ENCODE measurements around the gene TSPAN18. TPM values are rescaled to one million over a fixed set of nuclear protein-coding genes. Genes with fewer than 3 reads are reported as not detected.

The TSPAN18 gene
- total and polyA plus RNA-seq, 10 of the 15 experiments (the other 5 are each of a cell fraction or from before 2014, with no cell fraction given): 0.02 to 0.77 (median 0.13) TPM; not detected in 1

DNA sequence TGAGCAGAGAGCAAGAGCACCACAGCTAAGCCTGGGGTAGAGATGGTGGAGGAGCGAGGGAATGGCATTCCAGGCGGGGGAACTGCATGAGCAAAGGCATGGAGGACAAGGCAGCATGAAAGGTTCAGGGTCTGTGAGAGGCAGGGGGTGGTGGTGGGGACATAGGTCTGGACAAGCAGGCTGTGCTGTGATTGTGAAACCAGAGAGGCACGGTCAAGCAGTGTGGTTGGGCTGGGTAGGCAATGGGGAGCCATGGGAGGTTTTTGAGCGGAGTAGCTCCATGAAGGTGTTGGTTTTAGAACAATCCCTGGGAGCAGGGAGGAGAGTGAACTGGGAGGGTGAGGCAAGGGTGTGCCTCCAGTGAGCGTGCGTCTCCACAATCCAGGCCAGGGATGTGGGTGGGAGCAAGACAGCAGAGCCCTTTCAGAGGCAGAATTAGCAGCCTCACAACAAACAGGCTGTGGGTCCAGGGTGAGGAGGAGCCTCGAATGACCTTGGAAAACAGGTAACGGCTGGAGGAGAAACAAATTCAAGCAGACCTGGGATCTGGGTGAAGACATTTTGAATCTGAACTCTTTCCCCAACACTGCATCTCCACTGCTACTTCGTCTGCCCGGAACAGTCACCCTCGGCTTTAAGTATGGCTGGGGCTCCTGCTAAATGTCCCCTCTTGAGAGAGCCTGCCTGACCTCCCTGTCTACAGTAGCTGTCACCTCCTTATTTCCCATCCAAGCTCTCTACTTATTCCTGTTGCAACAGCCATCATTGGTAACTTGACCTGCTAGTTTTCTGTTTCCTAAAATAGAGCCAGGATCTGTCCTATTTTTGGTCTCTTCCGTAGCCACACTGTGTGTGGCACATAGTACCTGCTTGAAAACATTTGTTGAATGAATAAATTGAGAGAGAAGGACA is 27.0 kb upstream of the TSPAN18 start:
- no peak for FAIRE-seq
- intact Hi-C loops (cut with micrococcal nuclease; ENCODE audit: unreplicated experiment) (no loop called here), in situ Hi-C loops (cut with MboI) (no loop called here)
- WGBS (ENCODE audit: insufficient coverage, insufficient replicate concordance, low lambda C conversion rate, missing lambda C conversion rate): 28% methylated on average over 12 of the region's 12 CpGs
- ATAC-seq: no peak
- no peak for DNase-seq (ENCODE audit: low read depth, low spot score)
- CTCF ChIA-PET: no interaction called here
- RAD21 ChIA-PET (ENCODE audit: unreplicated experiment): no interaction called here
- no peaks in the 10 kb centered on the region for H3K79me2 ChIP-seq (ENCODE audit: control insufficient read depth, insufficient read depth, low read length)
- H2AFZ ChIP-seq (ENCODE audit: control insufficient read depth, low read depth, low read length): no peak overlapping the region
- no peak overlapping the region for H3K4me2 ChIP-seq (ENCODE audit: control insufficient read depth, insufficient read depth)
- H3K36me3 ChIP-seq (ENCODE audit: control insufficient read depth in 2 of 2, insufficient read depth in 2 of 2, low read length in 1 of 2): no peaks in the 10 kb centered on the region
- no TSS peak for BruUV-seq (replicated peaks)
- TF ChIP-seq USF2 (IDR thresholded peaks at IDR 0.05; ENCODE audit: borderline replicate concordance, low read depth, low read length) (no peak), ZBED1 (IDR thresholded peaks at IDR 0.05; ENCODE audit: borderline replicate concordance) (no peak), SREBF1 (IDR thresholded peaks at IDR 0.05; ENCODE audit: low read length) (no peak), KLF5 (IDR thresholded peaks at IDR 0.05; ENCODE audit: partially characterized antibody) (no peak)
- H3K27me3 ChIP-seq (replicated peaks in 1 of 2; ENCODE audit: control insufficient read depth in 2 of 2, insufficient read depth in 2 of 2, low read length in 1 of 2): no peaks in the 10 kb centered on the region
- no peak overlapping the region for H3K27ac ChIP-seq (ENCODE audit: control insufficient read depth, insufficient read depth)
- no peak overlapping the region for H3K9ac ChIP-seq (ENCODE audit: control insufficient read depth, insufficient read depth, low read length)
- peaks cover 3% of the 10 kb centered on the region; the same call in 1 of the 3 replicates for H3K9me3 ChIP-seq (replicated peaks; ENCODE audit: control insufficient read depth, insufficient read depth, low read length)
- H3K4me3 ChIP-seq: no peak overlapping the region
- H3K4me1 ChIP-seq (ENCODE audit: control insufficient read depth, insufficient read depth, low read length): no peaks in the 10 kb centered on the region
- POLR2A ChIA-PET: no interaction called here
- H4K20me1 ChIP-seq (ENCODE audit: control insufficient read depth, insufficient read depth): no peaks in the 10 kb centered on the region
- SMC1A ChIA-PET (ENCODE audit: uncharacterized antibody, unreplicated experiment): no interaction called here

- Histone ChIP-seq H3K4me2 (ENCODE audit: control insufficient read depth, insufficient read depth) (no peak overlapping the region), H3K4me1 (ENCODE audit: control insufficient read depth, insufficient read depth, low read length) (no peaks in the 10 kb centered on the region), H3K9ac (ENCODE audit: control insufficient read depth, insufficient read depth, low read length) (no peak overlapping the region), H3K27ac (ENCODE audit: control insufficient read depth, insufficient read depth) (no peak overlapping the region), H3K27me3 (replicated peaks in 1 of 2; ENCODE audit: control insufficient read depth in 2 of 2, insufficient read depth in 2 of 2, low read length in 1 of 2) (no peaks in the 10 kb centered on the region), H3K9me3 (replicated peaks; ENCODE audit: control insufficient read depth, insufficient read depth, low read length) (peaks cover 3% of the 10 kb centered on the region; the same call in 1 of the 3 replicates), H4K20me1 (ENCODE audit: control insufficient read depth, insufficient read depth) (no peaks in the 10 kb centered on the region), H3K4me3 (no peak overlapping the region), H3K36me3 (ENCODE audit: control insufficient read depth in 2 of 2, insufficient read depth in 2 of 2, low read length in 1 of 2) (no peaks in the 10 kb centered on the region), H3K79me2 (ENCODE audit: control insufficient read depth, insufficient read depth, low read length) (no peaks in the 10 kb centered on the region), H2AFZ (ENCODE audit: control insufficient read depth, low read depth, low read length) (no peak overlapping the region)
- DNase-seq (ENCODE audit: low read depth, low spot score): no peak
- ChIA-PET SMC1A (ENCODE audit: uncharacterized antibody, unreplicated experiment) (interaction anchor here (0.6 kb wide), 1 partner anchor 1415 kb away, joined by 3 read pairs; no protein-coding TSS in a partner anchor), RAD21 (ENCODE audit: unreplicated experiment) (no interaction called here), CTCF (no interaction called here), POLR2A (no interaction called here)
- intact Hi-C loops (cut with micrococcal nuclease; ENCODE audit: unreplicated experiment): no loop called here
- in situ Hi-C loops (cut with MboI): no loop called here
- no TSS peak for BruUV-seq (replicated peaks)
- TF ChIP-seq TARDBP (IDR thresholded peaks at IDR 0.05; ENCODE audit: borderline replicate concordance): no peak
- no peak for TF ChIP-seq CEBPB (IDR thresholded peaks at IDR 0.05; ENCODE audit: borderline replicate concordance in 1 of 2, low read depth in 2 of 2, low read length in 2 of 2)
- TF ChIP-seq ASH2L (IDR thresholded peaks at IDR 0.05; ENCODE audit: borderline replicate concordance, low read depth): no peak
- WGBS (ENCODE audit: insufficient coverage, insufficient replicate concordance, low lambda C conversion rate, missing lambda C conversion rate): 0% methylated on average over 2 of the region's 2 CpGs
- ATAC-seq: no peak
- no peak for FAIRE-seq
Observed at GRCh38 chr11:44701276-44701675, 25.5 kb upstream of the TSPAN18 start.
